GM18870 (cell line): Measurements from ENCODE around the gene GALNT1.

Experiments
- ATAC-seq: cut with Tn5 transposase; IDR thresholded peaks from one replicate; pipeline ENCODE4 v1.9.1; 2021; ENCODE audit warnings: moderate library complexity; ENCODE audit not compliant: unreplicated experiment

The GALNT1 gene

DNA sequence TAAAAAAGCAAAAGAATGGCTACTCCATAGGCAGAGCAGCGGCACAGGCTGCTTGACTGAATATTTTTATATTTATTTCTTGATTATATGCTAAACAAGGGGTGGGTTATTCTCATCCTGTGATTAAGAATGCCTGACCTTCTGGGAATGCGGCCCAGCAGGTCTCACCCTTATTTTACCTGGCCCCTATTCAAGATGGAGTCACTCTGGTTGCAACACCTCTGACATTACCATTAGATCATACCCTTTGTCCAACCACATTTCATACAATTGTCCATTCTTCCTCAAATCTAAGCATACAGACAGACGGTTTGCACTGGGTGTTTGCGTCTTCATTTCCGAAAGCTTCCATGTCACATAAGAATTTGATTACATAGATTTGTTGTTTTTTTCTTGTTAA, 168.2 kb downstream of the GALNT1 start:
- no peak for ATAC-seq

- ATAC-seq, result no peak
Observed at GRCh38 chr18:35750929-35751328, 169.4 kb downstream of the GALNT1 start.

GRCh38 chr18:35753306-35753910, 171.9 kb downstream of the GALNT1 start:
- ATAC-seq, result no peak

GRCh38 chr18:35754464-35754863, 172.9 kb downstream of the GALNT1 start:
- ATAC-seq, result no peak

DNA sequence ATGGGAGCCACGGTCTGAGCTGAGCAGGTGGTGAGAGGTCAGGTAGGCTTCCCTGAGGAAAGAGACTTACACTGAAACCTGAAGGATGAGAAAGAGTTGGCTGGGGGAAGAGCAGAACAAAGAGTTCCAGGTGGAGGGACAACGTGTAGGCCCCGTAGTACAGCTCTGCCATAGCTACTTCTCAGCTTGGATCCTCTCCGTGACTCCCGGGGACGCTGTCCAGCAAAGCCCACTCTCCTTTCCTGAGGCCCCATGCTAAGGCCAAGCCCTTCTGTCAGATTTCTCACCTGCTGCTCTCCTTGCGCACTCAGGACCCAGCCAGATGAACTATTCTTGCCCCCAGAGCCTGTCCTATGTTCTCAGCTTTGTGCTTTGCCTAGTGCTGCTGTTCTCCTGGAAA, 173.8 kb downstream of the GALNT1 start:
- no peak for ATAC-seq

GRCh38 chr18:35756506-35757117, 175.1 kb downstream of the GALNT1 start:
- ATAC-seq, result peak; percentile 55
